ENCODE data around the gene CYTL1. TPM values are rescaled to one million over a fixed set of nuclear protein-coding genes. Genes with fewer than 3 reads are reported as not detected.

The CYTL1 gene
- total and polyA plus RNA-seq, 11 donors: 0.78 to 2.5 (median 0.93) TPM; not detected in 8

GRCh38 chr4:5018603-5019002, 655 bp downstream of the CYTL1 start:
- H3K27ac ChIP-seq: no peak overlapping the region
- H3K27me3 ChIP-seq: peaks cover 8 to 47% (median 22%) of the 10 kb centered on the region in 9 donors
- WGBS, 4 donors: 36 to 45% (median 41%) methylated on average over 6 of the region's 6 CpGs
- peaks cover 0 to 10% (median 0%) of the 10 kb centered on the region in 12 donors for H3K4me1 ChIP-seq
- DNase-seq (no peak), ATAC-seq (no peak)
- H3K4me3 ChIP-seq: peak overlapping the region in 1 of 12 donors; percentile 23
- TF ChIP-seq POLR2A (IDR thresholded peaks at IDR 0.05) (no peak), CTCF (IDR thresholded peaks at IDR 0.05) (no peak)
- intact Hi-C loops (cut with DNase I): no loop called here
- peaks cover 0 to 10% (median 0%) of the 10 kb centered on the region in 12 donors for H3K9me3 ChIP-seq
- H3K36me3 ChIP-seq: no peaks in the 10 kb centered on the region

- no peak overlapping the region for H3K4me3 ChIP-seq
- intact Hi-C loops (cut with DNase I): no loop called here
These were observed 1.2 kb downstream of the CYTL1 start for GRCh38 chr4:5018096-5018495.

GRCh38 chr4:5014007-5014682, 5.1 kb downstream of the CYTL1 start:
- H3K4me1 ChIP-seq: peaks cover 0 to 6% (median 0%) of the 10 kb centered on the region in 12 donors
- no peaks in the 10 kb centered on the region for H3K9me3 ChIP-seq
- H3K36me3 ChIP-seq: no peaks in the 10 kb centered on the region
- no peak for ATAC-seq
- WGBS, 4 donors: 71 to 81% (median 74%) methylated on average over 7 of the region's 7 CpGs
- no peak overlapping the region for H3K4me3 ChIP-seq
- H3K27me3 ChIP-seq: peaks cover 1 to 63% (median 15%) of the 10 kb centered on the region in 9 donors
- intact Hi-C loops (cut with DNase I): no loop called here
- TF ChIP-seq CTCF (IDR thresholded peaks at IDR 0.05) (no peak), POLR2A (IDR thresholded peaks at IDR 0.05) (no peak)
- no peak for DNase-seq
- H3K27ac ChIP-seq: no peak overlapping the region

More at GRCh38 chr4:5018096-5018495, 1.2 kb downstream of the CYTL1 start:
- TF ChIP-seq POLR2A (IDR thresholded peaks at IDR 0.05): no peak
- no peak for TF ChIP-seq CTCF (IDR thresholded peaks at IDR 0.05)
- Histone ChIP-seq H3K9me3 (peaks cover 0 to 6% (median 0%) of the 10 kb centered on the region in 12 donors), H3K36me3 (no peaks in the 10 kb centered on the region), H3K27ac (no peak overlapping the region), H3K27me3 (peaks cover 8 to 49% (median 22%) of the 10 kb centered on the region in 9 donors), H3K4me1 (peaks cover 0 to 10% (median 0%) of the 10 kb centered on the region in 12 donors)
- no peak for DNase-seq
- no peak for ATAC-seq
- 17 to 30% (median 23%) methylated on average over 2 of the region's 2 CpGs for WGBS, 4 donors

GRCh38 chr4:5012958-5013357, 6.3 kb downstream of the CYTL1 start:
- intact Hi-C loops (cut with DNase I): no loop called here

More at GRCh38 chr4:5012958-5013357, 6.3 kb downstream of the CYTL1 start:
- DNase-seq (no peak), ATAC-seq (no peak)
- Histone ChIP-seq H3K9me3 (no peaks in the 10 kb centered on the region), H3K36me3 (no peaks in the 10 kb centered on the region), H3K4me1 (no peaks in the 10 kb centered on the region), H3K27ac (no peak overlapping the region), H3K4me3 (no peak overlapping the region), H3K27me3 (peaks cover 0 to 65% (median 7%) of the 10 kb centered on the region in 9 donors)
- WGBS, 4 donors: 23 to 54% (median 53%) methylated on average over 2 of the region's 2 CpGs
- TF ChIP-seq CTCF (IDR thresholded peaks at IDR 0.05): no peak
- no peak for TF ChIP-seq POLR2A (IDR thresholded peaks at IDR 0.05)

Data from heart left ventricle (tissue), 16 donors.